Testis (tissue), 2 donors: ENCODE measurements around the gene MPP1.

Experiments
- POLR2A ChIP-seq: fragments of 450-650 bp; IDR thresholded peaks from one replicate; pipeline ENCODE4 v1.6.1; 2017; ENCODE audit warnings: antibody characterized with exemption, mild to moderate bottlenecking, moderate library complexity
- TF ChIP-seq, protein P1 (sequence below), 3 experiments: fragments of 450-650 bp in 2 of 3; fragments of 200-600 bp in 1 of 3; sonication (generic) in 1 of 3; IDR thresholded peaks; one replicate each; pipeline ENCODE4 v1.5.1; 2016 to 2019; ENCODE audit warnings: antibody characterized with exemption in 3 of 3, mild to moderate bottlenecking in 2 of 3, moderate library complexity in 1 of 3

DNA sequence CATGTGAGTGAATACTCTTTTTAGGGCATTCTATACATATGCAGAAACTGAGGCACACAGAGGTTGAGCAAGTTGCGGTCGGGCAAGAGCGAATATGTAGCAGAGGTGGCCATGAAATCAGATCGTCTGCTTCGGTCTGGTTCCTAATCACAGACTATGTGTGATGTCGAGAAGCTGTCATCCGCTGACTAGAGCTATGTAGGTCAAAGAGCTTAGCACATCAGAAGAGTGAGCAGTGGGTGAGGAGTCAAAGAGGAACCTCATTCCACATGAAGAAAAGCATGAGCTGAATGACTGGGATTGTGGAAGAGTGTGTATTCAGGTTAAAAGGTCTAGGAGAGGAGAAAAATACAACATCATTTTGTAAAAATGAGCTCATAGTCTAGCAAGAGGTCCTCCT is 73.4 kb downstream of the MPP1 start:
- no peak for TF ChIP-seq POLR2A
- TF ChIP-seq, protein P1, sequence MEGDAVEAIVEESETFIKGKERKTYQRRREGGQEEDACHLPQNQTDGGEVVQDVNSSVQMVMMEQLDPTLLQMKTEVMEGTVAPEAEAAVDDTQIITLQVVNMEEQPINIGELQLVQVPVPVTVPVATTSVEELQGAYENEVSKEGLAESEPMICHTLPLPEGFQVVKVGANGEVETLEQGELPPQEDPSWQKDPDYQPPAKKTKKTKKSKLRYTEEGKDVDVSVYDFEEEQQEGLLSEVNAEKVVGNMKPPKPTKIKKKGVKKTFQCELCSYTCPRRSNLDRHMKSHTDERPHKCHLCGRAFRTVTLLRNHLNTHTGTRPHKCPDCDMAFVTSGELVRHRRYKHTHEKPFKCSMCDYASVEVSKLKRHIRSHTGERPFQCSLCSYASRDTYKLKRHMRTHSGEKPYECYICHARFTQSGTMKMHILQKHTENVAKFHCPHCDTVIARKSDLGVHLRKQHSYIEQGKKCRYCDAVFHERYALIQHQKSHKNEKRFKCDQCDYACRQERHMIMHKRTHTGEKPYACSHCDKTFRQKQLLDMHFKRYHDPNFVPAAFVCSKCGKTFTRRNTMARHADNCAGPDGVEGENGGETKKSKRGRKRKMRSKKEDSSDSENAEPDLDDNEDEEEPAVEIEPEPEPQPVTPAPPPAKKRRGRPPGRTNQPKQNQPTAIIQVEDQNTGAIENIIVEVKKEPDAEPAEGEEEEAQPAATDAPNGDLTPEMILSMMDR (IDR thresholded peaks at IDR 0.05) = no peak
